OCI-LY7 (cell line): ENCODE results near the gene FUCA2. TPM values are rescaled to one million over a fixed set of nuclear protein-coding genes. Genes with fewer than 3 reads are reported as not detected.

Experiments used
- BruUV-seq: library from RNA; stranded (reverse); fragments of 400-500 nt; replicated peaks from 2 replicates; lab custom pipeline; 2021; lab: Mats Ljungman, UMichigan
- CTCF ChIA-PET: fragments of 300-600 bp; sonication (Branson Sonifier 250); formaldehyde crosslinking; loops from one replicate; lab custom pipeline; 2022; ENCODE audit warnings: antibody characterized with exemption; ENCODE audit not compliant: unreplicated experiment; lab: Charles Lee
- POLR2A ChIA-PET: fragments of 300-600 bp; sonication (Branson Sonifier 250); formaldehyde crosslinking; loops from one replicate; lab custom pipeline; 2022; ENCODE audit warnings: antibody characterized with exemption; lab: Charles Lee
- DNase-seq: peaks from one replicate; pipeline ENCODE4 v3.0.0-alpha.2; 2015; ENCODE audit warnings: low spot score
- H2AFZ ChIP-seq: fragments of 200-600 bp; sonication (generic), shearing (Covaris generic); 2 replicates; pipeline ENCODE4 v1.6.1; 2014; ENCODE audit warnings: mild to moderate bottlenecking, antibody characterized with exemption, low read length, moderate library complexity
- H3K27ac ChIP-seq: fragments of 200-600 bp; sonication (generic); 2 replicates; pipeline ENCODE4 v1.5.1; 2014; ENCODE audit warnings: mixed run types, low read depth, mild to moderate bottlenecking, moderate library complexity, low read length, inconsistent platforms; ENCODE audit not compliant: poor library complexity, severe bottlenecking
- H3K36me3 ChIP-seq: fragments of 200-600 bp; sonication (generic); 2 replicates; pipeline ENCODE4 v1.6.1; 2014; ENCODE audit warnings: mild to moderate bottlenecking, antibody characterized with exemption, low read length, moderate library complexity, mixed read lengths; ENCODE audit not compliant: insufficient read depth
- H3K4me1 ChIP-seq: fragments of 200-600 bp; sonication (generic); 2 replicates; pipeline ENCODE4 v1.5.1; 2014; ENCODE audit warnings: mild to moderate bottlenecking, low read length; ENCODE audit not compliant: insufficient read depth, poor library complexity, severe bottlenecking
- H3K4me2 ChIP-seq: fragments of 200-600 bp; sonication (generic); 2 replicates; pipeline ENCODE4 v1.6.1; 2014; ENCODE audit warnings: mild to moderate bottlenecking, low read length
- H3K4me3 ChIP-seq: fragments of 200-600 bp; sonication (generic); 2 replicates; pipeline ENCODE4 v1.5.1; 2014; ENCODE audit warnings: mild to moderate bottlenecking, low read depth, low read length; ENCODE audit not compliant: poor library complexity, severe bottlenecking
- H3K79me2 ChIP-seq: fragments of 200-600 bp; sonication (generic); 2 replicates; pipeline ENCODE4 v1.6.1; 2016; ENCODE audit warnings: low read depth, mild to moderate bottlenecking, low read length, moderate library complexity, mixed read lengths; ENCODE audit not compliant: insufficient read depth
- H3K9me2 ChIP-seq: fragments of 200-600 bp; sonication (generic); 2 replicates; pipeline ENCODE4 v1.6.1; 2016; ENCODE audit warnings: mild to moderate bottlenecking, low read length, mixed read lengths; ENCODE audit not compliant: insufficient read depth
- H3K9me3 ChIP-seq: fragments of 200-600 bp; sonication (generic); 2 replicates; pipeline ENCODE4 v1.6.1; 2014; ENCODE audit warnings: mild to moderate bottlenecking, mixed run types, low read length, mixed read lengths
- H4K20me1 ChIP-seq: fragments of 200-600 bp; sonication (generic); 2 replicates; pipeline ENCODE4 v1.6.1; 2014; ENCODE audit warnings: mild to moderate bottlenecking, antibody characterized with exemption, low read length, moderate library complexity, mixed read lengths; ENCODE audit not compliant: insufficient read depth
- CTCF ChIP-seq: fragments of 200-600 bp; sonication (generic); conservative IDR thresholded peaks from 2 replicates; pipeline ENCODE4 v1.5.1; 2014; ENCODE audit warnings: mild to moderate bottlenecking, antibody characterized with exemption, low read length, moderate library complexity, mixed read lengths
- EZH2phosphoT487 ChIP-seq: fragments of 200-600 bp; sonication (generic); IDR thresholded peaks from 2 replicates; pipeline ENCODE4 v1.6.1; 2018; ENCODE audit warnings: low read depth, borderline replicate concordance, mild to moderate bottlenecking, mixed run types, antibody characterized with exemption, low read length, moderate library complexity, mixed read lengths
- intact Hi-C: fragments of 100-400 bp; cut with micrococcal nuclease; formaldehyde crosslinking; loops from one replicate; pipeline ENCODE4 v1.10.0; 2022; ENCODE audit not compliant: unreplicated experiment
- total RNA-seq, 2 experiments: library from RNA; depleted of rRNA in 1 of 2; stranded (reverse); fragments of >200 nt in 1 of 2; shearing (Covaris generic) in 1 of 2; gene quantifications; 2 replicates each; pipeline ENCODE4 v1.2.3, GENCODE V29; 2014 to 2022

FUCA2 gene
- total RNA-seq, 2 experiments from 2014 or later = not detected

GRCh38 chr6:143545165-143545564 is 33.6 kb upstream of the FUCA2 start:
- H2AFZ ChIP-seq = no peak overlapping the region
- H3K27ac ChIP-seq = no peak overlapping the region
- H3K4me3 ChIP-seq = no peak overlapping the region
- H3K9me2 ChIP-seq = no peaks in the 10 kb centered on the region
- DNase-seq = no peak
- ChIA-PET POLR2A (no interaction called here), CTCF (no interaction called here)
- no peaks in the 10 kb centered on the region for H3K36me3 ChIP-seq
- no peaks in the 10 kb centered on the region for H4K20me1 ChIP-seq
- H3K9me3 ChIP-seq = no peaks in the 10 kb centered on the region
- TF ChIP-seq CTCF = no peak
- no peak for TF ChIP-seq EZH2phosphoT487
- H3K4me2 ChIP-seq = no peak overlapping the region
- no peaks in the 10 kb centered on the region for H3K79me2 ChIP-seq
- no peaks in the 10 kb centered on the region for H3K4me1 ChIP-seq
- intact Hi-C loops = no loop called here
- no TSS peak for BruUV-seq

GRCh38 chr6:143544011-143544696 is 32.6 kb upstream of the FUCA2 start:
- H3K4me1 ChIP-seq = no peaks in the 10 kb centered on the region
- no peaks in the 10 kb centered on the region for H3K79me2 ChIP-seq
- intact Hi-C loops = no loop called here
- no peaks in the 10 kb centered on the region for H3K9me2 ChIP-seq
- H3K27ac ChIP-seq = no peak overlapping the region
- ChIA-PET CTCF (no interaction called here), POLR2A (no interaction called here)
- H3K36me3 ChIP-seq = no peaks in the 10 kb centered on the region
- H3K4me2 ChIP-seq = no peak overlapping the region
- H3K9me3 ChIP-seq = no peaks in the 10 kb centered on the region
- no TSS peak for BruUV-seq
- H3K4me3 ChIP-seq = no peak overlapping the region
- no peaks in the 10 kb centered on the region for H4K20me1 ChIP-seq
- no peak for DNase-seq
- no peak overlapping the region for H2AFZ ChIP-seq
- TF ChIP-seq CTCF = no peak
- no peak for TF ChIP-seq EZH2phosphoT487

GRCh38 chr6:143543435-143543834 is 31.9 kb upstream of the FUCA2 start:
- no TSS peak for BruUV-seq
- Histone ChIP-seq H3K36me3 (no peaks in the 10 kb centered on the region), H3K27ac (no peak overlapping the region), H3K4me1 (no peaks in the 10 kb centered on the region), H3K4me3 (no peak overlapping the region), H4K20me1 (no peaks in the 10 kb centered on the region), H3K79me2 (no peaks in the 10 kb centered on the region), H3K9me2 (no peaks in the 10 kb centered on the region), H3K9me3 (no peaks in the 10 kb centered on the region), H2AFZ (no peak overlapping the region), H3K4me2 (no peak overlapping the region)
- TF ChIP-seq EZH2phosphoT487 = no peak
- no peak for TF ChIP-seq CTCF
- CTCF ChIA-PET = no interaction called here
- intact Hi-C loops = no loop called here
- POLR2A ChIA-PET = interaction anchor here (0.5 kb wide), 1 partner anchor 1116 kb away, joined by 3 read pairs; no protein-coding TSS in a partner anchor
- no peak for DNase-seq
